ENCODE measurements around the gene MYPN.
"Not testable (repeated sequence)": the region's sequence is repeated elsewhere in the genome, so short reads cannot be mapped to it uniquely, and the experiment has no call there.

Gene MYPN

GRCh38 chr10:68233046-68233445 lies 123.8 kb downstream of the MYPN start:
- no peak for DNase-seq

- no peak for DNase-seq
Observed at GRCh38 chr10:68235111-68235510, 125.8 kb downstream of the MYPN start.

GRCh38 chr10:68235581-68235980 lies 126.3 kb downstream of the MYPN start:
- no peak for DNase-seq

- DNase-seq, result no peak
Observed at GRCh38 chr10:68237173-68237572, 127.9 kb downstream of the MYPN start.

- no peak for DNase-seq
Observed at GRCh38 chr10:68238371-68238770, 129.1 kb downstream of the MYPN start.

GRCh38 chr10:68239069-68239468 lies 129.8 kb downstream of the MYPN start:
- DNase-seq, result no peak

- DNase-seq, result no peak
Observed at GRCh38 chr10:68239596-68240150, 130.4 kb downstream of the MYPN start.

GRCh38 chr10:68242051-68242450 lies 132.8 kb downstream of the MYPN start:
- no peak for DNase-seq

GRCh38 chr10:68246397-68246796 lies 137.1 kb downstream of the MYPN start:
- not testable (repeated sequence) for DNase-seq

GRCh38 chr10:68247931-68248330 lies 138.6 kb downstream of the MYPN start:
- DNase-seq, result no peak

- no peak for DNase-seq
Observed at GRCh38 chr10:68249297-68249696, 140.0 kb downstream of the MYPN start.

- DNase-seq, result no peak
Observed at GRCh38 chr10:68251151-68251550, 141.9 kb downstream of the MYPN start.

GRCh38 chr10:68251625-68252495 lies 142.6 kb downstream of the MYPN start:
- DNase-seq, result no peak

- no peak for DNase-seq
Observed at GRCh38 chr10:68253346-68253745, 144.1 kb downstream of the MYPN start.

- no peak for DNase-seq
Observed at GRCh38 chr10:68261132-68261856, 152.0 kb downstream of the MYPN start.

Measured in activated CD4-positive, alpha-beta T cell treated with anti-CD3 and anti-CD28 coated beads, Interleukin-2, amount 50 U/mL, for 1 hour (primary cell).